OCI-LY3 (cell line): Measurements from ENCODE around the gene FAM174A.

ENCODE experiments used
- H2AFZ ChIP-seq: fragments of 200-600, 300-600 bp; shearing (Covaris generic); 2 replicates; pipeline ENCODE4 v1.6.0; 2014; ENCODE audit warnings: antibody characterized with exemption, low read depth, low read length
- H3K27ac ChIP-seq: fragments of 200-600, 300-600 bp; sonication (generic); 2 replicates; pipeline ENCODE4 v1.5.1; 2014; ENCODE audit warnings: mild to moderate bottlenecking, low read length, moderate library complexity, mixed read lengths
- H3K27me3 ChIP-seq: fragments of 200-600, 300-600 bp; sonication (generic); 2 replicates; pipeline ENCODE4 v1.6.1; 2014; ENCODE audit warnings: low read depth, low read length, mixed read lengths
- H3K36me3 ChIP-seq: fragments of 200-600, 300-600 bp; sonication (generic); replicated peaks from 2 replicates; pipeline ENCODE3; 2014; ENCODE audit warnings: low read depth, low read length, mixed read lengths
- H3K4me1 ChIP-seq: fragments of 300-600, 200-600 bp; sonication (generic); 2 replicates; pipeline ENCODE4 v1.6.1; 2014; ENCODE audit warnings: low read length, mixed read lengths
- H3K4me2 ChIP-seq: fragments of 200-600, 300-600 bp; sonication (generic); 2 replicates; pipeline ENCODE4 v1.6.1; 2014; ENCODE audit warnings: low read length, mixed read lengths
- H3K4me3 ChIP-seq: fragments of 300-600, 200-600 bp; sonication (generic); 2 replicates; pipeline ENCODE4 v1.5.1; 2014; ENCODE audit warnings: antibody characterized with exemption, mild to moderate bottlenecking, low read length, moderate library complexity
- H3K79me2 ChIP-seq: fragments of 300-600, 200-600 bp; shearing (Covaris generic); 2 replicates; pipeline ENCODE4 v1.6.1; 2014; ENCODE audit warnings: mild to moderate bottlenecking, low read length, mixed read lengths
- H3K9ac ChIP-seq: fragments of 300-600, 200-600 bp; shearing (Covaris generic); 2 replicates; pipeline ENCODE4 v1.6.0; 2014; ENCODE audit warnings: mild to moderate bottlenecking, low read length, moderate library complexity
- H3K9me3 ChIP-seq: fragments of 200-600, 300-600 bp; shearing (Covaris generic); 2 replicates; pipeline ENCODE4 v1.6.1; 2014; ENCODE audit warnings: low read length, mixed read lengths; ENCODE audit not compliant: insufficient read depth
- H4K20me1 ChIP-seq: fragments of 200-600, 300-600 bp; sonication (generic); 2 replicates; pipeline ENCODE4 v1.6.1; 2016; ENCODE audit warnings: low read length, mixed read lengths; ENCODE audit not compliant: insufficient read depth
- CTCF ChIP-seq: fragments of 200-600, 300-600 bp; sonication (generic); IDR thresholded peaks from 2 replicates; pipeline ENCODE4 v1.5.1; 2014; ENCODE audit warnings: antibody characterized with exemption, low read length, low read depth
- EZH2phosphoT487 ChIP-seq: fragments of 200-600 bp; shearing (Covaris generic); IDR thresholded peaks from 2 replicates; pipeline ENCODE4 v1.6.1; 2018; ENCODE audit warnings: antibody characterized with exemption, mixed run types, low read depth

The FAM174A gene

GRCh38 chr5:100535060-100536005 lies at the start of gene FAM174A:
Gene FAM174A, plus strand, starts transcription at chr5:100535374. Its CDS starts 157 bp downstream, at chr5:100535531.
- no peak for TF ChIP-seq EZH2phosphoT487
- no peak for TF ChIP-seq CTCF
- H3K36me3 ChIP-seq: no peaks in the 10 kb centered on the region
- no peaks in the 10 kb centered on the region for H4K20me1 ChIP-seq
- peak within 1 kb of the TSS; percentile 27; the same call in 1 of the 2 replicates for H3K27ac ChIP-seq
- H3K9me3 ChIP-seq: no peaks in the 10 kb centered on the region
- peak within 1 kb of the TSS; percentile 89 for H3K4me3 ChIP-seq
- peaks cover 2% of the 10 kb centered on the region; the same call in 1 of the 2 replicates for H3K79me2 ChIP-seq
- H3K4me1 ChIP-seq: peaks cover 9% of the 10 kb centered on the region
- peak within 1 kb of the TSS; percentile 84 for H3K4me2 ChIP-seq
- peak within 1 kb of the TSS; percentile 99 for H2AFZ ChIP-seq
- no peaks in the 10 kb centered on the region for H3K27me3 ChIP-seq
- H3K9ac ChIP-seq: peak within 1 kb of the TSS; percentile 76

GRCh38 chr5:100493996-100494395 lies 41.2 kb upstream of the FAM174A start:
- H3K36me3 ChIP-seq: no peaks in the 10 kb centered on the region
- H3K4me2 ChIP-seq: no peak overlapping the region
- no peak overlapping the region for H3K9ac ChIP-seq
- no peak overlapping the region for H3K4me3 ChIP-seq
- H3K27ac ChIP-seq: no peak overlapping the region
- TF ChIP-seq CTCF: no peak
- TF ChIP-seq EZH2phosphoT487: no peak
- H2AFZ ChIP-seq: no peak overlapping the region
- H3K4me1 ChIP-seq: no peaks in the 10 kb centered on the region
- H3K9me3 ChIP-seq: no peaks in the 10 kb centered on the region
- no peaks in the 10 kb centered on the region for H3K79me2 ChIP-seq
- no peaks in the 10 kb centered on the region for H3K27me3 ChIP-seq
- no peaks in the 10 kb centered on the region for H4K20me1 ChIP-seq

GRCh38 chr5:100496296-100496695 lies 38.9 kb upstream of the FAM174A start:
- TF ChIP-seq CTCF: no peak
- no peak for TF ChIP-seq EZH2phosphoT487
- Histone ChIP-seq H3K9me3 (no peaks in the 10 kb centered on the region), H2AFZ (no peak overlapping the region), H3K27me3 (no peaks in the 10 kb centered on the region), H3K27ac (no peak overlapping the region), H3K36me3 (no peaks in the 10 kb centered on the region), H3K79me2 (no peaks in the 10 kb centered on the region), H3K4me2 (no peak overlapping the region), H3K4me3 (no peak overlapping the region), H3K9ac (no peak overlapping the region), H3K4me1 (no peaks in the 10 kb centered on the region), H4K20me1 (no peaks in the 10 kb centered on the region)

- Histone ChIP-seq H3K4me2 (no peak overlapping the region), H2AFZ (no peak overlapping the region), H3K79me2 (no peaks in the 10 kb centered on the region), H3K9me3 (no peaks in the 10 kb centered on the region), H3K4me1 (no peaks in the 10 kb centered on the region), H3K9ac (no peak overlapping the region), H3K4me3 (no peak overlapping the region), H3K27me3 (no peaks in the 10 kb centered on the region), H3K27ac (no peak overlapping the region), H4K20me1 (no peaks in the 10 kb centered on the region), H3K36me3 (no peaks in the 10 kb centered on the region)
- TF ChIP-seq EZH2phosphoT487 (no peak), CTCF (no peak)
Observed at GRCh38 chr5:100502684-100503083, 32.5 kb upstream of the FAM174A start.
